Hematopoietic multipotent progenitor cell treated with erythropoietin and hydrocortisone succinate and interleukin-3 and kit ligand, for 8 days (in vitro differentiated cells): ENCODE data around the gene BBS12.

ENCODE experiments used
- DNase-seq: peaks from one replicate; pipeline ENCODE4 v3.0.0-alpha.2; 2015

BBS12 gene

GRCh38 chr4:122716825-122717448 lies 15.6 kb upstream of the BBS12 start:
- peak; percentile 82 for DNase-seq

- no peak for DNase-seq
These were observed 14.2 kb upstream of the BBS12 start for GRCh38 chr4:122718281-122718680.

GRCh38 chr4:122722256-122722655 lies 10.2 kb upstream of the BBS12 start:
- no peak for DNase-seq

GRCh38 chr4:122728856-122729255 lies 3.6 kb upstream of the BBS12 start:
- DNase-seq, result no peak

GRCh38 chr4:122731676-122732075 lies 828 bp upstream of the BBS12 start:
- DNase-seq, result no peak

- no peak for DNase-seq
These were observed 1.2 kb downstream of the BBS12 start for GRCh38 chr4:122733787-122734120.

GRCh38 chr4:122739174-122739573 lies 6.7 kb downstream of the BBS12 start:
- no peak for DNase-seq

GRCh38 chr4:122742933-122743829 lies 10.7 kb downstream of the BBS12 start:
- no peak for DNase-seq

GRCh38 chr4:122744229-122744628 lies 11.7 kb downstream of the BBS12 start:
- no peak for DNase-seq

GRCh38 chr4:122746485-122746965 lies 14.0 kb downstream of the BBS12 start:
- DNase-seq, result peak; percentile 34

- no peak for DNase-seq
These were observed 14.6 kb downstream of the BBS12 start for GRCh38 chr4:122747068-122747467.

GRCh38 chr4:122747883-122748282 lies 15.4 kb downstream of the BBS12 start:
- DNase-seq, result no peak

GRCh38 chr4:122749704-122750454 lies 17.4 kb downstream of the BBS12 start:
- DNase-seq, result peak; percentile 94

GRCh38 chr4:122755675-122756074 lies 23.2 kb downstream of the BBS12 start:
- DNase-seq, result no peak

- peak; percentile 66 for DNase-seq
These were observed 25.5 kb downstream of the BBS12 start for GRCh38 chr4:122758033-122758432.

GRCh38 chr4:122759639-122760310 lies 27.3 kb downstream of the BBS12 start:
- DNase-seq, result peak; percentile 42

- no peak for DNase-seq
These were observed 30.0 kb downstream of the BBS12 start for GRCh38 chr4:122762520-122762919.

- DNase-seq, result no peak
These were observed 30.6 kb downstream of the BBS12 start for GRCh38 chr4:122762966-122763716.

- no peak for DNase-seq
These were observed 31.7 kb downstream of the BBS12 start for GRCh38 chr4:122764071-122764820.

GRCh38 chr4:122764821-122765215 lies 32.3 kb downstream of the BBS12 start:
- DNase-seq, result no peak

- DNase-seq, result no peak
These were observed 33.3 kb downstream of the BBS12 start for GRCh38 chr4:122765692-122766352.
